Activated CD8-positive, alpha-beta memory T cell treated with anti-CD3 and anti-CD28 coated beads, Interleukin-2, amount 50 U/mL, for 24 hours (primary cell): ENCODE results near the gene DNAJB11.
"Not testable (repeated sequence)": the region's sequence is repeated elsewhere in the genome, so short reads cannot be mapped to it uniquely, and the experiment has no call there.

Source experiments
- DNase-seq: peaks from one replicate; pipeline ENCODE4 v3.0.0-alpha.2; 2020; ENCODE audit errors: extremely low read depth

The DNAJB11 gene

DNA sequence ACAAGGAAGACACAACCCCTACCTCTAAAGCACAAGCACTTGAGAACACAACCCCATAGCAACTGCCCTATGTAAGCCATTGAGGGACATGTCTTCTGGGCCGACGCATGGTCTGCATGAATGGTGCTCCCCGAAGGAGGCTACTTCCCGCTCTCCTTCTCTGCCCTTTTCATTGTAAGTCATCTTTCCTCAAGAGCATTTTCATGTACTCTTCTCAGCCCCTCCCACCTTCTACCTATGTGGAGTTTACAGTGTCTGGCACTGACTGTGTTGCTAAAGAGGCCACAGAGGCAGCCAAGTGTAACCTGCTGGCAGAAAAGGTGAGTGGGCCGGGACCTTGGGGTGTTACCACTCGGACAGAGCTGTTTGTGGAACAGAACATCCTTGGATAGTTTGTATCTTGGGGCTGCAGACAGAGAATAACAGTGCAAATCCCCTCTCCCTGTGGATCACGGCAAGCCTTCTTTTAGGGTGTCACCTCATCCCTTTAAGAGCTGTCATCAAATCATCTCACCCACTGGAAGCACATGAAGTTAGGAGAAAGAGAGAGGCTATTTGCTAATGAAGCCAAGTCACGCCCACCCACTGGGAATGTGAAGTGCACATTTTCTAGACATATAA is 47.9 kb downstream of the DNAJB11 start:
- no peak for DNase-seq

DNA sequence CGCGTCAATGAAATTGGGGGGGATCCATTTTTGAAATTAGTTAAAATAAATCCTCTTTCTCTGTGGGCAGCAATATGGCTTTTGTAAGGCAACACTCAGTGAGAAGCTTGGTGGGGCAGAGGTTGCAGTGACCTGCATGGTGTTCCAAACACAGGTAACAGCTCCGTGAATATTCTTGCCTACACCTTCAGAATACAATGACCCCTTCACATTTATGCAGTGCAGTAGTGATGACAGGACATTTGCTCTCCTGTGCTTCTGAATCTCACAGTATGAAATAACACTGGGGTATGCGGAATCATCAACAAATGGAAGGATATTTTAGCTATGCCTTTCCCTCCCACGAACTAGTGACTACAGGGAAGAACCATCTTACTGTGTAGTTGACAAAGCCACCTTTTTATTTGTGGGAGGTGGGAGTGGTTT is 49.3 kb downstream of the DNAJB11 start:
- DNase-seq: no peak

DNA sequence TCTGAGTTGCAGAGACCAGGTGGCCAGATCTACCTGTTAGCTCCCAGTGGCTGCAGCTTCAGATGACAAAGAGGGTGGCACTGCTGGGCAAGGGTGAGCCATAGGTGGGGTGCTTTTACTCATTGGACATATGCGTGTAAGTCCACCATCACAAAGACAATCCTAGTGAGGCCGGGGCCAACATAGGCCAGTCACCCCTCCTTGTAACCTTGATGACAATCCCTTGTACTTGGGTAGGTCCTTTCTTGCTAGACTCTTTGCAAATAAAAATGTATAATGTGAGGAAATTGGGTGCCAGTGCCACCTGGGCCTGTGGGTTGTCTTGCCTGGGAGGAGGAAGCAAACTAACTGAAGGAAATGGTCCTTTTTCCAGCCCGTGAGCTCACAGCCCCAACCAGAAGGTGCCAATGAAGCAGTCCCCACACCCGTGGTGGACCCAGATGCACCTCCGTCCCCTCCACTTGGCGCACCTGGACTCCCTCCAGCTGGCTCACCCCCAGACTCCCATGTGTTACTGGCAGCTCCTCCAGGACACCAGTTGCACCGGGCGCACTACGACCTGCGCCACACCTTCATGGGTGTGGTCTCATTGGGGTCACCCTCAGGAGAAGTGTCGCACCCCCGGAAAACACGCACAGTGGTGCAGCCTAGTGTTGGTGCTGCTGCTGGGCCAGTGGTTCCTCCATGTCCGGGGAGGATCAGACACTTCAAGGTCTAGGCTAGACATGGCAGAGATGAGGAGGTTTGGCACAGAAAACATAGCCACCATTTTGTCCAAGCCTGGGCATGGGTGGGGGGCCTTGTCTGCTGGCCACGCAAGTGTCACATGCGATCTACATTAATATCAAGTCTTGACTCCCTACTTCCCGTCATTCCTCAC is 49.9 kb downstream of the DNAJB11 start:
- no peak for DNase-seq

DNA sequence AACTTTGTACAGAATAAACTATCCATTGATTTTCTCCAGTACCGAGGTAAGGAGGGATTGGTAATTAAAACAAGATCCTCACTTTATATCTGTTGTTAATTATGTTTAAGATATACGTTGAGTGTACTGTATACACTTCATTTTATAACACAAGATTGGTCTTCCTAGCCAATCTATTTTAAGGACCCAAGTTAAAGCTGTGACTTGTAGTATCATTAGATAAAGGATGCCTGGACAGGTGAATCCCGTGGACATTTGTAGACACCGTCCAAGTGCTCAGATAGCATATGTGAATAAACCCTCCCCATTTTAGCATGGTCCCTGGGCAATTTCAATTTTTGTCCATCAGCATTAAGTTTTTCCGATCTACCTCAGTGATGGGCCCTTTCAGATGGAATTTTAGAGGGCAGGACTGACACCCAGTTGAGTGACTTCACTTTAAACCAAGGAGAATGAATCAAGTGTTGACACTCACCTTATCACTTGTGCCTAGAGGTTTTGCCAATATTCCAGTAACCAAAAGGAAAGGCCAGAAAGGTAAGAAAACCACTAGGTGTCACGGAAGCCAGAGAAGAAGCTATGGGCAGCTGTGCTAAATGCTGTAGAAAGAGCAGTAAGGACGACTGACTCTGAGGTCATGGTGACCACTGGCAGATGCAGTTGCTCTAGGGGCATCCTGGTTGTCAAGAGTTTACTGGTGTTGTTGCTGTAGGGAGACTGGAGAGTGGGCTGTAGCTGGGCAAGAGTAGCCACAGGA is 51.6 kb downstream of the DNAJB11 start:
- no peak for DNase-seq

DNA sequence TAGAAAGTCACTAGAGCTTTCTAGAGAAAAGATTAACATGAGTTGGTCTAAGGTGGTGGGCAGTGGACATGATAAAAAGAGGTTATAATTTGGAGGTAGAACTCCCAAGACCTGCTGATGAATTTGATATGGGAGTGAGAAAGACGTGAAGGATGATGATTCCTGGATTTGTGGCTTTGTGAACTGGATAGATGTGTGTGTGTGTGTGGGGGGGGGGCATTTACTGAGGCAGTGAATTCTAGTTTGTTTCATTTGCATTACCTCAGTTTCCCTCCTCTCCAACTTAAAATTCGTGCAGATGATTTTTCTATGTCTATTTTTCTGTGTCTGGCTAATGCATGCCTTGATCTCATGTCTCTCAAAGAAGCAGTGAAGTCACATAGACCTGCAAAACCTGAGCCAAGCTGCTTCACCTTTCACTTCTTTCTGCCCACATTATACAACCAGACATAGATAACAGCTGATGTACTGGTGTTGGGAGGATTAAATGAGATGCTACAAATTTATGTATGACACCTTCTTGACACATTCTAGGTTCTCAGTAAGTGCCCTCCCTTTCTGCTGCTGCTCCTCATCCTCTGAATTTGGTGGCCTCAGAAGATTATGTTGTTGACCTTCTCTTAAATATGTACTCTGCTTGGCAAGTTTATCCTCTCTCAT is 52.3 kb downstream of the DNAJB11 start:
- DNase-seq: no peak

DNA sequence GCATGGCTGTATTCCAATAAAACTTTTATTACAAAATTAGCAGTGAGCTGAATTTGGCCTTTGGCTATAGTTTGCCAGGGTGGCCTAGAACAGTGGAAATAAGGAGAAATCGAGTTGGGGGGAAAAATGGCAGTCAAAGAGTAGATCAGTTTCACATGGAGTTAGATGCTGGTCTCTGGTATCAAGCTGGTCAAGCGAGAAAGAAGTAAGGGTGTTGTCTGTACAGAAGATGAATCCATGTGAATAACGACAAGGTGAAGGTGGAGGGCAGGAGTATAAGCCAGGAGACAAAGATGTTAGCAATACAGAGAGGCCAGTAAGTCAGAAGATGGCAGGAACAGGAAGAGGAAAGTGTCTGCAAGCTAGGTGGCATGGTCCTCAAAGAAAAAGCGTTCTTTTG is 54.1 kb downstream of the DNAJB11 start:
- DNase-seq: no peak

DNA sequence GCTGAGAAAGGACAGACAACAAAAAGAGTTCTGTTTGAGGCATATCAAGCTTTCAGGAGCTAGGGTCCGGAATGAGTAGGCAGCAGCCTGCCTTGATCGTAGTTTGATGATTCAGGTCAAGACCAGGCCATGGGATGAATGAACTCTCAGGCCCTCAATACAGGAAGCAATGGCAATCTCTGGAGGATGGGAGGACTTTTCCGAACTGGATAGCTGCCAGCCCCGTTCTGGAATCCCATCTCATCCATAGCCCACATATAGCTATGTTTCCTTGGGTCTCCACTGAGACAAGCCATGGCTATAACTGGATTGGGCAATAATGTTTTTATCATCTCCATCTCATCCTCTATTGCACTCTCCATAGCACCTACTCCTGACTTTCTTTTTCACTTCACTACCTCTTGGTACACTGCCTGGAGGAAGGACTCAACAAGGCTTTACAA is 55.1 kb downstream of the DNAJB11 start:
- no peak for DNase-seq

DNA sequence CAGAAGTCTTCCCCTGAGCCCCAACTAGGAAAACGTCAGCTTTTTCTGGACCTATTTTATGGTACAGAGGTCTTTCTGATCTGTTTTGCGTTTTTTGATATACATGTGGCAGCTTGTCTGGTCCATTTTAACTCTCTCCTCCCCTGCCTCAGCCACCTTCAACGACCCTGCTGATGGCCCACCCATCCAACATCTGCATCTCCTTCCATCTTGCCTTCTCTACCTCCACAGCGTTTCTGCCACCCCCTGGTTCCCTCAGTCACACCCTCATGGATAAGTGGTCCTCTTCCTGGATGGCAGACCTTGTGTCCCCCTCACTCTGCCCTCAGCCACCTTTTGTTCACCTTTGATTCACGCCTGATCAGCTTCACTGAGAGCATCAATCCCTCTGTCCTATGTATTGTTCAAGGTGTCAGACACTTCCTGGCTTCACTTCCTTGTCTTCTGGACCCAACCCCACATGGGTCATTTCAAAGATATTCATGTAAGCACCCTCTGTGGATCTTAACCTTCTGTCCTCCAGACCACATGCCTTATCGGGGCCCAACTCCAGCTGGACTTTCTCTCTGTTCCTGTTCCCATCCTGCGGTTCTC is 55.8 kb downstream of the DNAJB11 start:
- DNase-seq: no peak

DNA sequence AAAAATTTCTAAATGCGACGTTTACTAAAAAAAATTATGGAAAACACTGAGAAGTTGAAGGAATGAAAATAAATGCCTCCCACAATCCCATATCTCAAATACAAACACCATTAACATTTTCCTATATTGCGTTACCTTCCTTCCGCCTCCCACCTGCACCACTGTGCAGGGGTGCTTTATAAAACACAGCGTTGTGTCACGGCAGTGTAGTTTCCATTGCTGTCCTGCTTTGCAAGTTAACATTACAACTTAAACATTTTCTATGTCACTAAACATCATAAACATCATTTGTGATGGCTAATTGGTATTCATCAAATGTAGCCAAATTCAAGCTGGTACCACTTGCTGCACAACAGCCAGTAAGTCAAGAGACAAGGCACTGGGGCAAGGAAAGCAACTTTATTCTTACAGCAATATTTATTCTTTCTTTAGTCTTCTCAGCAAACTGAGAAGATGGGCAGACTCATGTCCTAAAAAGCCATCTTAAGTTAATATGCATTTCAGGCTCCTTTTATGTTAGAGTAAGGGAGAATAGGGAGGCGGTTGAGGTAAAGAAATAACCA is 57.4 kb downstream of the DNAJB11 start:
- DNase-seq: no peak

DNA sequence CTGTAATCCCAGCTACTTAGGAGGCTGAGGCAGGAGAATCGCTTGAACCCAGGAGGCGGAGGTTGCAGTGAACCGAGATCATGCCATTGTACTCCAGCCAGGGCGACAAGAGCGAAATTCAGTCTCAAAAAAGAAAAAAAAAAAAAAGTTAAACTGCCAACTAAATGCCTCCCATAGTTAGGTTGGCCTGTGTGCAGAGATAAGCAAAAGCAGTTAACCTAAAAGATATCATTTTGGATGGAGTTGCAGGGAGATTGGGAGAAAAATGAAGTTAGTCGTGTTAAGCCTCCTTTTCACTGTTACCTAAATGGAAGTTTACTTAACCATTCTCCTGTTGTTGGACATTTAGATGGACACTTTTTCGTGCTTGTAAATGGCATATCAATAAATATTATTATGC is 58.2 kb downstream of the DNAJB11 start:
- no peak for DNase-seq

DNA sequence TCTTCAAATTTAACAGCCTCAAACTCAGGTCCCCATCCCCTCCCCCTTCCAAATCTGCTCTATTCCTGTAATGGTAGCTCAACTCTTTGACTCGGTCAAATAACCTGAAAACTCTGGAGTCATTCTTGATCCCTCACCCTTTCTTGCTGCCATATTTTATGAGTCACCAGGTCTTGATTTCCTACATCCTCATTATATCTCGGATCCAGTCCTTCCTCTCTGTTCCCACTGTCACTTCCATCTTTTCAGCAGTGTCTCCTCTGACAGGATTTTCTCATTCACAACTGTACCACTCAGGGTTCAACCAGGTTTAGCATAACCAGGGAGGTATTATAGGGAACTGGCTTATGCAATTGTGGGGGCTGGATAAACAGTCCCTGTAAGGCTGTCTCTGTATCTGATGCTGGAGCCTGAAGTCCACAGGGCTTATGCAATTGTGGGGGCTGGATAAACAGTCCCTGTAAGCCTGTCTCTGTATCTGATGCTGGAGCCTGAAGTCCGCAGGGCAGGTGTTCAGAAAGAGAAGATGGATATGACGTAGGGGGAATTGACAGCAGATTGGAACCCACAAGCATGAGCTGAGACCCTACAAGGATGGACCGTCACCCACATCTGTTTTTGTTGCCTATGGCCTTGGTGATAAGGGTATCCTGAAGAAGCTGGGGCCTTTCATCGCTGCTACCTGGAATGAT is 60.6 kb downstream of the DNAJB11 start:
- DNase-seq: no peak

DNA sequence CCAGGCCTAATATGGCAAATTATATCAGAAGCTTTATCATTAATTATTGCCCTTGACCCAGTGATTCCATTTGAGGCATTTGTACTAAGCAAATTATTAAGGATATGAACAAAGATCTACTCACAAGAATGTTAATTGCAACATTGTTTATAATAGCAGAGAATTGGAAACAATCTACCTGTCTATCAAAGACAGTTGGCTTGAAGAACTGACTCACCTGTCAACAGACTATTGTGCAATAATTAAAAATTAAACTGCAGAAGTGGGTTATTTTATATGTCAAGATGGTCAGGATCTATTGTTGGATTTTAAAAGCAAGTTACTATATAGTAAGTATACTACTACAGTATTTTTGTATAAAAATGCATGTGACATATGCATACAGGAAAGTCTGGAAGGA is 63.0 kb downstream of the DNAJB11 start:
- no peak for DNase-seq

DNA sequence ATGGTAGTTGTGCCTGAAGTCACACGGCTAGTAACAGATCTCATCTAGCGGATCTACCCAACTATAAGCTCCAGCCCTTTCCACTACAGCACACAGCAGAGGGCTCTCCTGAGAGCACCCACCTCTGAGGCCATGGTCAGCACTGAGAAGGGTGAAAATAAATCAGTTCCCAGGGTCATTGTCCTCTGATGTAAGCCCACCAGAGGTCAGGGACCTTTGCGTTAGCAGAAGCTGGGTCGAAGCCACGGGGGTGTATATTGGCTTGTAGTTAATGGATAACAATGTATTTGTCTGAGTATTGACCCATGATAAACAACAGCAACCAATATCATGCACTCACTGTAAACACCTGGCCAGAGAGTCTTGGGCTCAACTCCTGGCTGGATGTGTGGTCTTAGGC is 63.7 kb downstream of the DNAJB11 start:
- DNase-seq: not testable (repeated sequence)
